CD4-positive, CD25-positive, alpha-beta regulatory T cell (primary cell): ENCODE measurements around the gene ANKRD63. TPM values are rescaled to one million over a fixed set of nuclear protein-coding genes. Genes with fewer than 3 reads are reported as not detected.

Experiments
- ATAC-seq, 2 donors: fragments of 150-1000 bp; cut with Tn5 transposase; one replicate each; pipeline ENCODE4 v1.10.0; 2021; ENCODE audit warnings: low read depth in 2 of 2, moderate number of reproducible peaks in 2 of 2, moderate library complexity in 1 of 2
- DNase-seq, 3 donors: peaks; one replicate each; pipeline versions ENCODE4 v3.0.0 to v3.0.0-alpha.2; 2012 to 2022; ENCODE audit warnings: mixed read lengths in 1 of 3
- H3K27ac ChIP-seq: one replicate; pipeline ENCODE4 v1.7.0; 2013; ENCODE audit warnings: mild to moderate bottlenecking, low read length; ENCODE audit not compliant: insufficient read depth, poor library complexity, severe bottlenecking
- H3K27me3 ChIP-seq: one replicate; pipeline ENCODE4 v1.7.0; 2013; ENCODE audit warnings: low read length; ENCODE audit not compliant: control insufficient read depth, insufficient read depth
- H3K36me3 ChIP-seq: one replicate; pipeline ENCODE4 v1.7.0; 2013; ENCODE audit warnings: mild to moderate bottlenecking, low read length, moderate library complexity; ENCODE audit not compliant: control insufficient read depth, insufficient read depth
- H3K4me1 ChIP-seq: 2 replicates; pipeline ENCODE4 v1.7.0; 2013; ENCODE audit warnings: mild to moderate bottlenecking, low read length; ENCODE audit not compliant: insufficient read depth, control insufficient read depth, poor library complexity, severe bottlenecking
- H3K4me3 ChIP-seq: one replicate; pipeline ENCODE4 v1.7.0; 2013; ENCODE audit warnings: low read depth, mild to moderate bottlenecking, low read length, moderate library complexity
- H3K9me3 ChIP-seq, 2 experiments: 1 replicate in 1 of 2; 2 replicates in 1 of 2; pipeline ENCODE4 v1.7.0; 2013; ENCODE audit warnings: low read length in 2 of 2, mild to moderate bottlenecking in 1 of 2, moderate library complexity in 1 of 2; ENCODE audit not compliant: control insufficient read depth in 2 of 2
- H3K27ac Mint-ChIP-seq, 3 donors: one replicate each; pipeline ENCODE4 v1.8.0; 2020 to 2022; ENCODE audit warnings: mild to moderate bottlenecking in 3 of 3, mixed read lengths in 3 of 3, moderate library complexity in 2 of 3
- H3K27me3 Mint-ChIP-seq: one replicate; pipeline ENCODE4 v1.8.0; 2022; ENCODE audit warnings: mild to moderate bottlenecking, mixed read lengths
- H3K36me3 Mint-ChIP-seq: one replicate; pipeline ENCODE4 v1.8.0; 2020; ENCODE audit warnings: mixed read lengths
- H3K4me1 Mint-ChIP-seq, 4 donors: one replicate each; pipeline ENCODE4 v1.8.0; 2020 to 2022; ENCODE audit warnings: mixed read lengths in 4 of 4, mild to moderate bottlenecking in 1 of 4
- H3K4me3 Mint-ChIP-seq, 4 donors: one replicate each; pipeline ENCODE4 v1.8.0; 2020 to 2022; ENCODE audit warnings: mild to moderate bottlenecking in 4 of 4, mixed read lengths in 4 of 4, moderate library complexity in 3 of 4
- H3K9me3 Mint-ChIP-seq, 7 donors: one replicate each; pipeline ENCODE4 v1.8.0; 2020 to 2022; ENCODE audit warnings: mixed read lengths in 7 of 7, mild to moderate bottlenecking in 3 of 7, moderate library complexity in 2 of 7
- polyA plus RNA-seq, 4 donors: library from polyadenylated mRNA; unstranded; fragments of 300-500 nt; fragmentation: Illumina TruSeq; gene quantifications; one replicate each; pipeline ENCODE4 v1.2.3, GENCODE V29; 2021
- total RNA-seq: library from RNA; stranded (reverse); gene quantifications from one replicate; pipeline ENCODE4 v1.2.3, GENCODE V29; 2022

Gene ANKRD63
- total and polyA plus RNA-seq, 5 donors from 2014 or later = 0.35 TPM; not detected in 4

GRCh38 chr15:40273428-40273827 lies 9.4 kb downstream of the ANKRD63 start:
- DNase-seq (no peak), ATAC-seq (no peak)
- peaks cover 8% of the 10 kb centered on the region for H3K27me3 ChIP-seq
- H3K27ac Mint-ChIP-seq = peak overlapping the region in 1 of 3 donors; percentile 80
- no peak overlapping the region for H3K4me3 Mint-ChIP-seq
- H3K9me3 ChIP-seq = no peaks in the 10 kb centered on the region
- peaks cover 0 to 7% (median 2%) of the 10 kb centered on the region in 4 donors for H3K4me1 Mint-ChIP-seq
- no peaks in the 10 kb centered on the region for H3K9me3 Mint-ChIP-seq
- no peaks in the 10 kb centered on the region for H3K4me1 ChIP-seq
- no peaks in the 10 kb centered on the region for H3K36me3 Mint-ChIP-seq
- H3K4me3 ChIP-seq = no peak overlapping the region
- H3K27ac ChIP-seq = no peak overlapping the region
- peaks cover 17% of the 10 kb centered on the region for H3K27me3 Mint-ChIP-seq
- no peaks in the 10 kb centered on the region for H3K36me3 ChIP-seq

DNA sequence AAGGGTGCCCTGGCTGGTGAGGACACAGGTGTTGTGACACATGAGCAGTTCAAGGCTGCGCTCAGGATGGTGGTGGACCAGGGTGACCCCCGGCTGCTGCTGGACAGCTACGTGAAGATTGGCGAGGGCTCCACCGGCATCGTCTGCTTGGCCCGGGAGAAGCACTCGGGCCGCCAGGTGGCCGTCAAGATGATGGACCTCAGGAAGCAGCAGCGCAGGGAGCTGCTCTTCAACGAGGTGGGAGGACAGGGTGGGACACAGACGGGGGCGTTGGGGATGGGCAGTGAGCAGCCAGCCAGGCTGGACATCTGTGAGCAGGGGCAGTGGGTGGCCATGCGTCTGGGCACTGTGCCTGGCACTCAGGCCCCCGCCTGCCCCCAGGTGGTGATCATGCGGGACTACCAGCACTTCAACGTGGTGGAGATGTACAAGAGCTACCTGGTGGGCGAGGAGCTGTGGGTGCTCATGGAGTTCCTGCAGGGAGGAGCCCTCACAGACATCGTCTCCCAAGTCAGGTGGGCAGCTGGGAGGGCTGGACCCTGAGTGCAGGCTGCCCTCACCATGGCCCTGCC lies 10.3 kb downstream of the ANKRD63 start:
- Mint-ChIP-seq H3K4me3 (no peak overlapping the region), H3K27ac (no peak overlapping the region), H3K36me3 (no peaks in the 10 kb centered on the region), H3K9me3 (no peaks in the 10 kb centered on the region), H3K27me3 (peaks cover 14% of the 10 kb centered on the region), H3K4me1 (peaks cover 0 to 7% (median 2%) of the 10 kb centered on the region in 4 donors)
- no peaks in the 10 kb centered on the region for H3K4me1 ChIP-seq
- ATAC-seq (no peak), DNase-seq (peak in 1 of 3 donors; percentile 16)
- no peak overlapping the region for H3K27ac ChIP-seq
- H3K27me3 ChIP-seq = peaks cover 4% of the 10 kb centered on the region
- H3K36me3 ChIP-seq = no peaks in the 10 kb centered on the region
- H3K9me3 ChIP-seq = no peaks in the 10 kb centered on the region
- no peak overlapping the region for H3K4me3 ChIP-seq

- Histone ChIP-seq H3K4me3 (no peak overlapping the region), H3K4me1 (no peaks in the 10 kb centered on the region), H3K27ac (no peak overlapping the region), H3K36me3 (no peaks in the 10 kb centered on the region), H3K27me3 (no peaks in the 10 kb centered on the region), H3K9me3 (no peaks in the 10 kb centered on the region)
- Mint-ChIP-seq H3K9me3 (no peaks in the 10 kb centered on the region), H3K27ac (no peak overlapping the region), H3K4me1 (peaks cover 0 to 7% (median 2%) of the 10 kb centered on the region in 4 donors), H3K4me3 (no peak overlapping the region), H3K27me3 (peaks cover 9% of the 10 kb centered on the region), H3K36me3 (no peaks in the 10 kb centered on the region)
- DNase-seq (no peak), ATAC-seq (no peak)
Measured at GRCh38 chr15:40271685-40272484, 11.0 kb downstream of the ANKRD63 start.

DNA sequence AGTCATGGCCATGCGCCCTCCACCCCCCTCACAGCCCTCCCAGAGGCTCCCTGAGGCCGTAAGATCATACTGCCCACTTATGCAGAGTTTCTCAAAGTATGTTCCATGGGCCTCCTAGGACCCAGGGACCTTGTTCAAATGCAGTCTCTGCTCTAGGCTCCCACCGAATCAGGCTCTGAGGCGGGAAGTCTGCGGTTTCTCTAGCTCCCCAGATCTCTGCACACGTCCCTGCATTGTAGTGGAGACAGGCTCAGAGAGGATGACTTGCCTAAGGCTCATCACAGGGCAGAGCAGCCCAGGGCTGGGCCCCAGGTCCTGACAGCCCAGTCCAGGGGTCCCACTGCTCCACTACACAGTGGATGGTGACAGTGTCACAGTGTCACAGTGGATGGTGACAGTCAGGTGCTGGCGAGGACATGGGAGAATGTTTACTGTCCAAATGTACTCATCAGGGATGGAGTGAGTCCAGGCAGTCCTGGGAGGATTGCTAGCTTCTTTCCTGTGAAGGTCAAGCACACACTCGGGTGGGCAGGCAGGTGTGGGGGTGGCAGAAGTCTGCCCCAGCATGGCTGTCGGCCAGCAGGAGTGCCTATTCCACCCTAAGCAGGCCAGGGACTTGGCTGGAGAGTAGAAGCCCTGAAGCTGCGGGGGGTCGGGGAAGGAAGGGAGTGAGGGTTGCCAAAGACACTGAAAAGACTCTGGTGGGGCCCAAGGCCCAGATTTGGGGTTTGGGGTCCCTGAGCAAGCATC lies 12.4 kb downstream of the ANKRD63 start:
- Mint-ChIP-seq H3K4me1 (peaks cover 0 to 7% (median 2%) of the 10 kb centered on the region in 4 donors), H3K36me3 (no peaks in the 10 kb centered on the region), H3K4me3 (no peak overlapping the region), H3K9me3 (no peaks in the 10 kb centered on the region), H3K27me3 (peaks cover 6% of the 10 kb centered on the region), H3K27ac (no peak overlapping the region)
- Histone ChIP-seq H3K4me1 (no peaks in the 10 kb centered on the region), H3K4me3 (no peak overlapping the region), H3K36me3 (no peaks in the 10 kb centered on the region), H3K27ac (no peak overlapping the region), H3K27me3 (no peaks in the 10 kb centered on the region), H3K9me3 (no peaks in the 10 kb centered on the region)
- DNase-seq (no peak), ATAC-seq (no peak)

DNA sequence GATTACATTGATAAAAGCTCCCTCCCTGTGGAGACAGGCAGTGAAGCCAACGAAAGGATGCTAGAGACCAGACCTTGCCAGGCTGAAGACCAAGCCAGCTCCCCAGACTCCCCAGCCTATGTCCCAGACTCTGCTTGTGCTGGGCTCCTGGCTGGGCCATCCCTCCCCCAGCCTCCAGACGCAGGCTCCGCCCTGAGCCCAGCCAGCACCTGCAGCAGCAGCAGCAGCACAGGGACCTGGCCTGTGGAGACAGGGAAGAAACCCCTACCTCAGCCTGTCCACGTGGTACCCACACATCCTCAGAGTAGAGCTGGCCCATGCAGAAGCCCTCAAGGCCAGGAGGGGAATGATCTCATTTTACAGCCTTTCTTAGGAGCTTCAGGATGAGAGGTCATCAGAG lies 13.3 kb downstream of the ANKRD63 start:
- no peaks in the 10 kb centered on the region for H3K4me1 ChIP-seq
- no peak overlapping the region for H3K27ac ChIP-seq
- no peaks in the 10 kb centered on the region for H3K9me3 Mint-ChIP-seq
- no peak overlapping the region for H3K4me3 ChIP-seq
- peaks cover 0 to 3% (median under 1%) of the 10 kb centered on the region in 4 donors for H3K4me1 Mint-ChIP-seq
- H3K27ac Mint-ChIP-seq = no peak overlapping the region
- no peaks in the 10 kb centered on the region for H3K36me3 Mint-ChIP-seq
- H3K4me3 Mint-ChIP-seq = no peak overlapping the region
- DNase-seq = no peak
- H3K36me3 ChIP-seq = no peaks in the 10 kb centered on the region
- H3K27me3 Mint-ChIP-seq = peaks cover 2% of the 10 kb centered on the region
- no peaks in the 10 kb centered on the region for H3K9me3 ChIP-seq
- no peaks in the 10 kb centered on the region for H3K27me3 ChIP-seq
- no peak for ATAC-seq

DNA sequence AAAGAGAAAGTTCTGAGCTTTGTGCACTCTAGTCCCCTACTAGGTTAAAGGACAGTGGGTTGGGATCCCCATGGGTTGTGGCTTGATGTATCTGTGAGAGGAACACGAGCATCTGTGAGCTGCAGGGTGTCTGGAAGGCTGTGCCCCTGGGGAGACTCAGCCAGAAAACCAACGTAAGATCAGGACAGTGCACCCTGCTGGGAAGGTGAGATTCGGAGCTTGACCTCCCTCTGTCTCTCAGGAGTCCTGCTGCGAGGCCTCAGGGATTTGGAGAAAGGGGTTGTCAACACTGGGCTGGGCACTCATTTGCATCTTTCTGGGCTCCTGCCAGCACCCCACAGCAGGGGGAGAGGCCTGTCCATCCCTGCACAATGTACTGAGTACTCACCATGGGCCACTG lies 15.2 kb downstream of the ANKRD63 start:
- Mint-ChIP-seq H3K36me3 (no peaks in the 10 kb centered on the region), H3K4me1 (no peaks in the 10 kb centered on the region), H3K4me3 (no peak overlapping the region), H3K9me3 (no peaks in the 10 kb centered on the region), H3K27ac (no peak overlapping the region), H3K27me3 (peaks cover 6% of the 10 kb centered on the region)
- no peaks in the 10 kb centered on the region for H3K36me3 ChIP-seq
- no peaks in the 10 kb centered on the region for H3K4me1 ChIP-seq
- H3K9me3 ChIP-seq = no peaks in the 10 kb centered on the region
- no peak overlapping the region for H3K4me3 ChIP-seq
- H3K27ac ChIP-seq = no peak overlapping the region
- no peak for ATAC-seq
- no peaks in the 10 kb centered on the region for H3K27me3 ChIP-seq
- no peak for DNase-seq

GRCh38 chr15:40266828-40267304 lies 16.0 kb downstream of the ANKRD63 start:
- ATAC-seq (peak in 1 of 2 donors; percentile 24), DNase-seq (no peak)
- H3K9me3 ChIP-seq = no peaks in the 10 kb centered on the region
- no peaks in the 10 kb centered on the region for H3K36me3 ChIP-seq
- no peaks in the 10 kb centered on the region for H3K27me3 ChIP-seq
- no peak overlapping the region for H3K27ac Mint-ChIP-seq
- no peaks in the 10 kb centered on the region for H3K36me3 Mint-ChIP-seq
- no peak overlapping the region for H3K27ac ChIP-seq
- H3K4me1 ChIP-seq = no peaks in the 10 kb centered on the region
- no peaks in the 10 kb centered on the region for H3K4me1 Mint-ChIP-seq
- H3K27me3 Mint-ChIP-seq = peaks cover 6% of the 10 kb centered on the region
- H3K9me3 Mint-ChIP-seq = no peaks in the 10 kb centered on the region
- no peak overlapping the region for H3K4me3 ChIP-seq
- no peak overlapping the region for H3K4me3 Mint-ChIP-seq
